Left kidney (tissue), 2 donors: ENCODE data around the gene ARFGEF3. TPM values are rescaled to one million over a fixed set of nuclear protein-coding genes. Genes with fewer than 3 reads are reported as not detected.
"Not testable (repeated sequence)": the region's sequence is repeated elsewhere in the genome, so short reads cannot be mapped to it uniquely, and the experiment has no call there.

Experiments used
- DNase-seq: peaks from one replicate; pipeline ENCODE4 v3.0.0-alpha.2; 2013
- polyA plus RNA-seq: library from polyadenylated mRNA; unstranded; fragments of 120-200 nt; gene quantifications from one replicate; pipeline ENCODE4 v1.2.1, GENCODE V29; 2013; ENCODE audit not compliant: insufficient read length

ARFGEF3 gene
- polyA plus RNA-seq, 1 donor, result 8.5 TPM

DNA sequence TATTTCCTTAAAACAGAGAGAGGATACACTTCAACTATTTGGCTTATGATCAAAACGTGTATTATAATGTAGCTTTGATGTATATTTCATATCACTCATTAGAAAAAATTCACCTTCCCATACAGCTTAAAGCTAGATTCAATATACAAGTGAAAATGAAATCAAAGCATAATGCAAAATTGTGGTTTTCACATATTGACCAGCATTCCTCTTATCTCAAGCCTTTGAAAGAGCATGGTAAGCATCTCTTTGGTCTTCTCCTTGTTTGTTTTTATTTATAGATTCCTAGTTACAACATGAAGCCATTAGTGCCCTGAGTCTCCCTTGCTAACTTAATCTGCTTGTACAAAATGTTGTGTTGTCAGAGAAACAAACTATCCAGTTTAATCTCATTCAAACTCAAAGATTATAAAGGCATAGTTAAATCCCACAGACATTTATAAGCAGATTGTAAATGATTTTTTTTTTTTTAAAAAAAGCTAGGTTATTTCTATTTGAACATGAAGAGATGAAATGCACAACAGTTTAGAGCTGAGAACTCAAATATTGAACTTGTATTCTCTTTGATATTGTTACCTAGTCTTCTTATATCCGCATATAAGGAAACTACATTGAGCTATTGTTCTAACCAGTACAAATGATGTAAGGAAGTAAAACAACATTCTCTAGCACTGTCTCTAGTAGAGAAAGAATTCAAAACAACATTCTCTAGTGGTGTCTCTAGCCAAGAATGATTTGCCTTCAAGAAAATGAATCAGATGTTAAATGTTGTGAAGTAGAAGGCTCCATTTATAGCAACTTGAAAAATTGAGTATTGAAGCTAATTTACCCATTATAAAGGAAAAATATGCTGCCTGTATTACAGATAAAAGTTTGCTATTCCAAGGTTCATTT lies 184.8 kb downstream of the ARFGEF3 start:
- no peak for DNase-seq

DNA sequence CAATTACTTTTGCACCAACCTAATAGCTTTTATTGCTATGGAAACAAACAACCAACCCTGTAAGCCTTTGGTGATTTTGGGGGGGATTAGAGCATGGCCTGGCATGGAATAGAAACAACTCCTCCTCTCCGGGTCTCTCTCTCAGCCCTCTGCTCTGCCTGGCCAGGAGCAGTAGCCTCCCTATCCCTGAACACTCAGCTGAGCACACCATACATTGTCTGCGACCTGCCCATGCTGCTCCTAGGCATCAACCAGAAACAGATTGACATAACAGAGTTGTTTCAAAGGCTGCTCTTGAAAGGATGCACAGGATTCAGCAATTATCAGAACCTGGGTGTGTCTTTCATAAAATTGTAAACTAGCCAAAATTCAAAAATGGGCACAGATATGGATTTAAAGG lies 186.1 kb downstream of the ARFGEF3 start:
- no peak for DNase-seq

DNA sequence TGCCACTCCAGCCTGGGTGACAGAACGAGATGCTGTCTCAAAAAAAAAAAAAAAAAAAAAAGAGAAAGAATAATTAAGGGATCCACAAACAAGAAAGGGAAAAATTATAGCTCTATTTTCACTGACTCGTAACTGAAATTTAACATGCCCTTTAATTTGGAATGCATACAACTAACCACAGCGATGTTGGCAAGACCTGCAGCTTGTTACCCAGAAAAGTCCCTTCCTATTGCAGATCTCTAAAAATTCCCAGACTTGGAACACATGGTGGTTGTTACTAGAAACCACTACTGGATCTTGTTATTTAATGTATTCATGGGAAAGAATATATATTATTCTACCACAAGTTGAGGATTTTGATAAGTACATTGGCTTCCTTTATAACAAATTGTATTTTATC lies 188.2 kb downstream of the ARFGEF3 start:
- DNase-seq, result no peak

DNA sequence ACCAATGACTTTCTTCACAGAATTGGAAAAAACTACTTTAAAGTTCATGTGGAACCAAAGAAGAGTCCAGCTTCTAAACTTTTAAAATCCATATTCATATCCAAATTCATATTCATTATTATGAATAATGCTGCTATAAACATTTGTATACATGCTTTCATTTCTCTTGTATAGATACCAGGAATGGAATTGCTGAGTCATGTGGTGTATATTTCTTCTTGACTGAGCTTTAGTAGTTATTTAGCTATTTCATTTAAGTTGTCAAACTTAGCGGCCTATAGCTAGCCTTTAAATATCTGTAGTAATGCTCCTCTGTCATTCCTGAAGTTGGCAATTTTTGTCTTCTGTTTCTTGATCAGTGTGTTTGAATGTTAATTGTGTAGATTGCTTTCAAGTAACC lies 196.2 kb downstream of the ARFGEF3 start:
- DNase-seq, result no peak

DNA sequence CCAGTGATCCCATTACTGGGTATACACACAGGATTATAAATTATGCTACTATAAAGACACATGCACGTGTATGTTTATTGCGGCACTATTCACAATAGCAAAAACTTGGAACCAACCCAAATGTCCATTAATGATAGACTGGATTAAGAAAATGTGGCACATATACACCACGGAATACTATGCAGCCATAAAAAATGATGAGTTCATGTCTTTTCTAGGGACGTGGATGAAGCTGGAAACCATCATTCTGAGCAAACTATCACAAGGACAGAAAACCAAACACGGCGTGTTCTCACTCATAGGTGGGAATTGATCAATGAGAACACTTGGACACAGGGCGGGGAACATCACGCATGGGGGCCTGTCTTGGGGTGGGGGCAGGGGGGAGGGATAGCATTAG lies 206.9 kb downstream of the ARFGEF3 start:
- not testable (repeated sequence) for DNase-seq

DNA sequence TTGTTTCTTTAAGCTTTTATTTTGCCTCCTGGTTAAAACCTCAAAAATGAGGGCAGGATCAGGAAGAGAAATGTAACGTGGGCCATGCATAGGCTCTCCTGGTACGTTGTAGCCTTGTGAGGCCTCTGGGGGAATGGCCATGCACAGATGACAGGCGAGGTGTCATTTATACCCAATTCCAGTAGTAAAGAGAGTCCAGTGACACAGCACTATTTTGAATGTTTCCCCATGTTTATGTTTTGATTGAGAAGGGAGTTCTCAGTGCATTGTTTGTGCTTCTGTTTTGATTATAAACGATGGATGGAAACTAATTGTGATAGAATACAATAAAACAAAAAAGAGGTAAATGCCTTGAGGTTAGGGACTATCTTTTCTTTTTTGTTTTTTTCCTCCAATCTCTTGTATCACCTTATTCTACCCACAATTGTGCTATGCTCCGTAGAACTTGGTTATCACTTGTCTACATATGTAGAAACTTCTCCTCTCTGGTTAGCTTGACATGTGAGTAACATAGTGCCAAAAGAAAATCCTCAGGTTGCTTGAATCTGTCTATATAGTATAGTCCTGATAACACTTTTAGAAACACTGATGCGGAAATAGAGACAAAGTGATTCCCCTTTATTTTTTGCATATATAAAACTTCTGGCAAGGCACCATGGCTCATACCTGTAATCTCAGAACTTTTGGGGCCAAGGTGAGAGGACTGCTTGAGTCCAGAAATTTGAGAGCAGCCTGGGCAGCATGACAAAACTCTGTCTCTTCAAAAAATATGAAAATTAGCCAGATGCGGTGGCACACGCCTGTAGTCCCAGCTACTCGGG lies 209.1 kb downstream of the ARFGEF3 start:
- DNase-seq, result no peak

DNA sequence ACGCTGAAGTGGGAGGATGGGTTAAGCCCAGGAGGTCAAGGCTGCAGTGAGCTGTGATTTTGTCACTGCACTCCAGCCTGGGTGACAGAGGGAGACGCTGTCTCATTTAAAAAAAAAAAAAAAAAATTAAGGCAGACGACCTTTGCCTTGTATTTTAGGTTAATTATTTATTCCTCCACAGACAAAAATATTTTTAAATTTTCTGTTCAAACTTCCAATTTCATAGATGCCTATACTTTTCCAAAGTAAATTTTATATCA lies 209.6 kb downstream of the ARFGEF3 start:
- no peak for DNase-seq

DNA sequence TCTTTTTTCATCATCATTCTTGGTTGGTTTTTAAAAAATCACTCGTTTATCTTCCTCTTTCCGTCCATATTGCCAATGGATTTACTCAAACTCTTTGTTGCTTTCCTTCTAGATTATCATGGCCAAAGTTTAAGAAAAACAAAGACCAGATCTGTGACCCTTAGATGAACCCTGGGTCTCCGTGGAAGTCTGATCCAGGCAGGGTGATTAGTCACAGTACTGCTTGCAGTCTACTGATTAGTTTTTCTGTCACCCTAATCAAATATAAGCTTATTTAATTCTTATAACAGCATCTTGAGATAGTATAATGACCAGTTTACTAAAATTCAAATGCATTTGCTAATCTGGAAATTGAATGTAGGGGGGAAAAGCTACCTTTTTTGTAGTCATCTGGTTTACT lies 210.0 kb downstream of the ARFGEF3 start:
- DNase-seq, result no peak

DNA sequence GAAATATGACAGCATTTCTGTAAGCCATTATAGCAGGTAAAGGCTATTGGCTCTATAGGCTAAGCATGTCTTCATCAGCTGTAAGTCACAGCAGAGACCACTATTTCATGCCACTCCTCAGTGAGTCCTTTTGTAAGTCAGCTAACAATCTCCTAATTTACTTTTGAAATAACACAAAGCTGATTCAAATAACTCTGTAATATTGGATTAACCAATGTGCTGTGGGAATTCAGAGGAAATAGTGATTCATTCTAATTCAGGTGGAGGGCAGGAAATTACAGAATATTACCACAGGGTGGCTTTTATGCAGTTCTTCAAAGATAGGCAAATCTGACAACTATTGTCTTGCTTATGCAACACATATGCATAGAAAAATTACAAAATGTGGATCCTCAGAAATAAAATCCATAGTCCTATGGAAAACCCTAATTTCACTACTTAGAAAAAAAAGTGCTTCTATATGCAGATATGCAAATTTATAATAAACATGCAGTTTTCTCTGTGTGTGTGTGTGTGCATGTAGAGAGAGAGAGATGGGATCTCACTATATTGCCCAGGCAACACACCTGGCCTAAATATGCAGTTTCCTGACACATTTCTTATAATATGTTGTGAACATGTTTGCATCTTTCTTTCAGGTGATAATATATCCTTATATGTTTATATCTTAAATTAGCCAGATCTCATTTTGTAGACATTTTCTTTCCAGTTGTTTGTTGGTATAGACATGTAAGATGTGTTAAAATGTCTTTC lies 211.1 kb downstream of the ARFGEF3 start:
- DNase-seq, result no peak

DNA sequence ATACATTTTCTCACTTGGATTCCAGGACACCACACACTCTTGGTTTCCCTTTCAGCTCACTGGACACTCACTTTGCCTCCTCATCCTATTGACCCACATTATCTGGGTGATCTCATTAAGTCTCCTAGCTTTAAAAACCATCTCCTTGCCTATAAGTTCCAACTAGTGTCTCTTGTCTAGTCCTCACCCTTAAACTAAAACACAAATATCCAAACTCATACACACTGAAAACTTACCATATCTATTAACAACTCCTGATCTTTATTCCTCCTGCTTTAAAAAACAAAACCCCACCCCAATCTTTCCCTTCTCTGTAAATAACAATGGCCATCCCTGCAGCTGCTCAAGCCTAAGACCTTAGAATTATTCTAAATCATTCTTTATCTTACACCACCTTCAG lies 212.5 kb downstream of the ARFGEF3 start:
- DNase-seq, result no peak

DNA sequence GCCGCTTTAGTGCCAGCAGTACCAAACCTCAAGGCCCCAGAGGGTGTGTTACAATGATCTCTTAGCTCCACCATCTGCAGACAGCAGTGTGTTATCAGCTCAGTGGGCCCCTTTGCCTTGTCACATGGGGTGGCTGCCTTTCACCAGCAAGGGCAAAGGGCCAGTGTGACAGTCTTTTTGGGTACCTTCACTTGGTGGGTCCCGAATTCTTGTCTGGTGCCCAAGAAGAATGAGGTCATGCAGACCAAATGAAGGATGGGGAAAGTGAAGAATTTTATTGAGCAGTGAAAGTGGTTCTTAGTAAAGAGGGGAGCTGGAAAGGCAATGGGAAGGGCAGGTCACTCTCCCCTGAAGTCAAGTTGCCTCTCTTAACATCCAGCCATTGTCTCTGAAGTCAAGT lies 213.1 kb downstream of the ARFGEF3 start:
- DNase-seq, result no peak

DNA sequence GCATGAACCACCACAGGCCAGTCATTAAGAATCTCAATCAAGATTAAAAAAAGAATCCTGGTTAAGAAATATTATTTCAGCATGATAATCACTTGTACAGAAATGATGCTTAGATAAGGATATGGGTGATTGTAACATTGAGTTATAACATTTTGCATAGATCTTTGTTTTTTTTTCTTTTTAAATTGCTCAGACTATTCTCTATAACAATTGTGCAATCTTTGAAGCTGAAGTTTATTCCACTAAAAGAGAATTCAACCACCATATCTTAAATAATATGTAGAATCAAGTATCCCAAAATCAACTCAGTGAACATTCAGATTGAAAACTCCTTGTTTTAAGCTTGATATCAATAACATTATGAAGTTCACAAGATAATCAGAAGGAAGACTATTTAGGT lies 215.3 kb downstream of the ARFGEF3 start:
- DNase-seq, result no peak

DNA sequence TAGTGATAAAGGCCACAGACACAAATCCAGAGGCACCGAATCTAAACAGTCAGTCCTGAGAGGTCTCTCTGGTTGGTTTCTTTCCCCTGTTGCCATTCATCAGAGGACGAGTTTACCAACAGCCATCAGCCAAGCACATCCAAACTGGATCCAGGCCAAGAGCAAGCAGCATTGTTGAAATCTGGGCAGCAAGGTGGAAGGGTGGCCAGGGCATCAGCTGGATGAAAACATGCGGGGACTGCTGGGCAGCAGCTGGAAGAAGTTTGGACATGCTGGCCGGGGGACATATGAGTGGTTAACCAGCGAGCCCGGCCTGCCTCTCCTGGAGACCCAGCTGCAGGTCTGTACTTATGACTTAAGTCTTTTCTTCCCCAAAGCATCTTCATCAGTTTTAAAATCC lies 216.1 kb downstream of the ARFGEF3 start, which contains the start of gene SMIM28:
Gene SMIM28 (plus strand): TSS at position 62 of the 400 bp plus-strand sequence. CDS start 168 bp downstream, at position 230.
- DNase-seq, result no peak

DNA sequence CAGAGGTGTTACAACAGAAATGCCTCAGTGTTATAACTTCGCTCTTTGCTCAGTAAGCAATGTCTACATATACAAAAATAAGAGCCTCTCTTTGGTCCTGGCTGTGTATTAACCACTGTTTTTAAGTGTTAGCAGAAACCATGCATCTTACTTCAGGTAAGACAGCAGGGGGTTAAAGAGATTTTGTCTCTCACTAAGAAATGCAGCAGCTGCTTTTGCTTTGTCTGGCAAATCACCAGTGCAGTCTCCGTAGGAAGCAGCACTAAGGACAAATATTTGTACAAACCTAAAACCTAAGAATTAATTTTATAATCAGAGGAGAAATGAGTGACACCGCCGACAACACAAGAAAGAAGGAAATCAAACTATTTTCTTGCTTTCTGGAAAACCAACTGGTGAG lies 216.7 kb downstream of the ARFGEF3 start:
- DNase-seq, result no peak

DNA sequence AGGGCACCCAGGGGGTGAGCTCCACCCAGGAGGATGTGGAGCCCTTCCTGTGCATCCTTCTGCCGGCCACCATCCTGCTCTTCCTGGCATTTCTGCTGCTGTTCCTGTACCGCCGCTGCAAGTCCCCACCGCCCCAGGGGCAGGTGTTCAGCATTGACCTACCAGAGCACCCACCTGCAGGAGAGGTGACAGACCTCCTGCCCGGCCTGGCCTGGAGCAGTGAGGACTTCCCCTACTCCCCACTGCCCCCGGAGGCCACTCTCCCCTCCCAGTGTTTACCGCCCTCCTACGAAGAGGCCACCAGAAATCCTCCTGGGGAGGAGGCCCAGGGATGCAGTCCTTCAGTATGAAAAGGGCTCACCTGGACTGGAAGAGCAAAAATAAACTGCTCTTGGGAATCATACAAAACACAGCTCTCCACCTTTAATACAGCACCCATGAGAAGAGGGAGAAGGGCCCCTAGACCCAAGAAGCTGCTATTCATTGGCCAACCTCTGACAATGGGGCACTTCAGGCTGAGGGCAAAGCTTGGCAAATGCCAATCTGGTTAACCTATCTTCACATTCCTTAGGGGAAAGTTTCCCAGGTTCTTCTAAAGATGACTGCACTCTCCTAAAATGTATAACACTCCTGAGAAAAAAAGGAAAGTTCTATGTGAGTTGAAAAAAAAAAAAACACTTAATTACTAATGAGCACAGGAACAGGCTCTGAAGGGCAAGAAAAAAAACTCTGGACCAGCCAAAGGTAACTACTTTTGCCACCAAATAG lies 220.9 kb downstream of the ARFGEF3 start:
- DNase-seq, result no peak

DNA sequence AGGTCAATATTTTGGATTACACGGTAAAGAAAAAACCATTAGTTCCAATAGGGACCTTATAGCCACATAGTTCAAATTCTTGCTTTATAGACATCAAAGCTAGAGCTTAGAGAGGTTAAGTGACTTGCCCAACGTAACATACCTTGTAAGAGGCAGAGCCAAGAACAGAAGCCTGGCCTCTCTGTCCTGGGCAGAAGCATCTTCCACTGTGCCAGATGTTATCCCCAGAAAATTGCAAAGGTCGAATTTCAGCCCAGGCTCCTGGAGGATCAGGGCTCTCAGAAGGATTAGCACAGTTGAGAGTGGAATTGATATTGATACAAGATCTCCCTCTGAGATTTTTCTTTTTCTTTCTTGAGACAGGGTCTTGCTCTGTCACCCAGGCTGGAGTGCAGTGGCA lies 222.0 kb downstream of the ARFGEF3 start:
- DNase-seq, result no peak

DNA sequence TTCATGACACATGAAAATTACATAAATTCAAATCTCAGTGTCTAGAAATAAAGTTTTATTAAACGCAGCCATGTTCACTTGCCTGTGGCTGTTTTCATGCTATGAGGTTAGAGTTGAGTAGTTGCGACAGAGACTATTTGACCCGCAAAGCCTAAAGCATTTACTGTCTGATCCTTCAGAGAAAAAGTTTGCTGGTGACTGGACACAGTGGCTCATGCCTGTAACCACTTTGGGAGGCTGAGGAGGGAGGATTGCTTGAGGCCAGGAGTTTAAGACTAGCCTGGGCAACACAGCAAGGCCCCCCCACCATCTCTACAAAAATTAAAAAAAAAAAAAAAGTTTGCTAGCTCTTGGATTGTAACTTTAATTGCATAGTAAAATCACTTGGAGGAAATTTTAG lies 225.2 kb downstream of the ARFGEF3 start:
- DNase-seq, result no peak

DNA sequence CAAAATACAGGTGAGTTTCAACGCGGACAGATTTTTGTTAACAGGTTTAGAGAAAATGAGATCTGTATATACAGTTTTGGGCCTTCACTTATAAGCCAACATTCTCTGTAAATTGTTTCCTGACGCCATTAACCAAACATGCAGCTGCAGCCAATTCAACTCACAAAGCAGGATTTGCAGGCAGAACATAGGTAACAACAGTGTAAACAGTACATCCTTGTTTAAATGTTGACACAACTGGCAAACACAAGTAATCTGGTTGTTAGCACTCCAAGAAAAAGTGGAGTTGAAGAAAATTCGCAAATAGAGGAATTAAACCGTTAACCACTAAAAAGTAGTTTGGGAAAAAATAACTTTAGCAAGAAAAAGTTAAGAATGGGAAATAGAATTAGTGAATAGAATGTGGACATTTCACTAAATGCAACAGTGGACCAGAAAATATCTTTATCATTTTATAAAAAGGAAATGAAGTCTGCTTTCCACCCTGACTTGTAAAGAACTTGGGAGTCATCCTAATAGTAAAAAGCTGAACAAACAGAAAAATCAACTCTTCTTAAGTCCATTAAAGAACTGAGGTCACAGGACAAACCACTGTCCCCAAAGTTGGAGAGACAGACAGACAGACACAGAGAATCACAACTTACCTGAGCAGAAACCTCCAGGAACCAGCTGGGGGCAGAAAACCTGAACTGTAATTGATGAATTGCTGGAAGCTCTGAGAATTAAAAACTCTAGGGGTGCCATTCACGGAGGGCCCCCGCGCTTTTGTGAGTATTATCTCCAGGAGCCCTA lies 226.0 kb downstream of the ARFGEF3 start:
- no peak for DNase-seq

DNA sequence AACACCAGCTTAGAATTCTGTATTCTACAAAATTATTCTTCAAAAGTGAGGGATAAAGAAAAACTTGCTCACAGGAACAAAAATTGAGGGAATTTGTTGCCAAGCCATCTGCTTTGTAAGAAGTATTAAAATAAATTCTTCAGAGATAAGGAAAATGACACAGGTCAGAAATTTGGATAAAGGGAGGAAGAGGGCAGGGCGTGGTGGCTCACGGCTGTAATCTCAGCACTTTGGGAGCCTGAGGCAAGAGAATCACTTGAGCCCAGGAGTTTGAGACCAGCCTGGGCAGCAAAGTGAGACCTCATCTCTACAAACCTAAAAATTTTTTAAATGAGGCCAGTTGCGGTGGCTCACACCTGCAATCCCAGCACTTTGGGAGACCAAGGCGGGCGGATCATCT lies 227.8 kb downstream of the ARFGEF3 start:
- DNase-seq, result no peak
